Ishikawa (cell line): ENCODE results near the gene GAS1.

ENCODE experiments used
- CEBPB ChIP-seq: IDR thresholded peaks from 2 replicates; pipeline ENCODE4 v1.6.1; 2012
- CREB1 ChIP-seq: IDR thresholded peaks from 2 replicates; pipeline ENCODE4 v1.6.1; 2012; ENCODE audit warnings: low read depth
- EGR1 ChIP-seq: IDR thresholded peaks from 2 replicates; pipeline ENCODE4 v1.6.1; 2012
- EP300 ChIP-seq: IDR thresholded peaks from 2 replicates; pipeline ENCODE4 v1.6.1; 2012; ENCODE audit warnings: borderline replicate concordance
- NFIC ChIP-seq: IDR thresholded peaks from 2 replicates; pipeline ENCODE4 v1.6.1; 2012
- RAD21 ChIP-seq: IDR thresholded peaks from 2 replicates; pipeline ENCODE4 v1.6.1; 2012; ENCODE audit warnings: low read depth
- REST ChIP-seq: IDR thresholded peaks from 2 replicates; pipeline ENCODE4 v1.6.1; 2012; ENCODE audit warnings: low read depth, mild to moderate bottlenecking
- TAF1 ChIP-seq: IDR thresholded peaks from 2 replicates; pipeline ENCODE4 v1.6.1; 2012; ENCODE audit warnings: low read depth, mild to moderate bottlenecking
- TCF12 ChIP-seq: IDR thresholded peaks from 2 replicates; pipeline ENCODE4 v1.6.1; 2012; ENCODE audit warnings: low read depth
- YY1 ChIP-seq: IDR thresholded peaks from 2 replicates; pipeline ENCODE4 v1.6.1; 2012; ENCODE audit warnings: low read depth
- ZBTB7A ChIP-seq: IDR thresholded peaks from 2 replicates; pipeline ENCODE4 v1.6.1; 2012; ENCODE audit warnings: low read depth
- TF ChIP-seq, protein P1 (sequence below): IDR thresholded peaks from 2 replicates; pipeline ENCODE4 v1.6.1; 2012
- TF ChIP-seq, protein P2 (sequence below): IDR thresholded peaks from 2 replicates; pipeline ENCODE4 v1.6.1; 2012

GRCh38 chr9:86908261-86908660 lies 39.0 kb downstream of the GAS1 start:
- TF ChIP-seq REST (no peak), CEBPB (no peak), RAD21 (no peak), CREB1 (no peak), TCF12 (no peak), YY1 (no peak), TAF1 (no peak), EP300 (no peak), EGR1 (no peak), ZBTB7A (no peak), NFIC (no peak)
- TF ChIP-seq, protein P1, sequence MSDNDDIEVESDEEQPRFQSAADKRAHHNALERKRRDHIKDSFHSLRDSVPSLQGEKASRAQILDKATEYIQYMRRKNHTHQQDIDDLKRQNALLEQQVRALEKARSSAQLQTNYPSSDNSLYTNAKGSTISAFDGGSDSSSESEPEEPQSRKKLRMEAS = no peak
- TF ChIP-seq, protein P2, sequence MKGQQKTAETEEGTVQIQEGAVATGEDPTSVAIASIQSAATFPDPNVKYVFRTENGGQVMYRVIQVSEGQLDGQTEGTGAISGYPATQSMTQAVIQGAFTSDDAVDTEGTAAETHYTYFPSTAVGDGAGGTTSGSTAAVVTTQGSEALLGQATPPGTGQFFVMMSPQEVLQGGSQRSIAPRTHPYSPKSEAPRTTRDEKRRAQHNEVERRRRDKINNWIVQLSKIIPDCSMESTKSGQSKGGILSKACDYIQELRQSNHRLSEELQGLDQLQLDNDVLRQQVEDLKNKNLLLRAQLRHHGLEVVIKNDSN = no peak
